OCI-LY7 (cell line): ENCODE data around the gene SLC17A4. TPM values are rescaled to one million over a fixed set of nuclear protein-coding genes. Genes with fewer than 3 reads are reported as not detected.

Experiments
- BruUV-seq: library from RNA; stranded (reverse); fragments of 400-500 nt; replicated peaks from 2 replicates; lab custom pipeline; 2021; lab: Mats Ljungman, UMichigan
- CTCF ChIA-PET: fragments of 300-600 bp; sonication (Branson Sonifier 250); formaldehyde crosslinking; loops from one replicate; lab custom pipeline; 2022; ENCODE audit warnings: antibody characterized with exemption; ENCODE audit not compliant: unreplicated experiment; lab: Charles Lee
- POLR2A ChIA-PET: fragments of 300-600 bp; sonication (Branson Sonifier 250); formaldehyde crosslinking; loops from one replicate; lab custom pipeline; 2022; ENCODE audit warnings: antibody characterized with exemption; lab: Charles Lee
- DNase-seq: peaks from one replicate; pipeline ENCODE4 v3.0.0-alpha.2; 2015; ENCODE audit warnings: low spot score
- H2AFZ ChIP-seq: fragments of 200-600 bp; sonication (generic), shearing (Covaris generic); 2 replicates; pipeline ENCODE4 v1.6.1; 2014; ENCODE audit warnings: mild to moderate bottlenecking, antibody characterized with exemption, low read length, moderate library complexity
- H3K27ac ChIP-seq: fragments of 200-600 bp; sonication (generic); 2 replicates; pipeline ENCODE4 v1.5.1; 2014; ENCODE audit warnings: mixed run types, low read depth, mild to moderate bottlenecking, moderate library complexity, low read length, inconsistent platforms; ENCODE audit not compliant: poor library complexity, severe bottlenecking
- H3K36me3 ChIP-seq: fragments of 200-600 bp; sonication (generic); 2 replicates; pipeline ENCODE4 v1.6.1; 2014; ENCODE audit warnings: mild to moderate bottlenecking, antibody characterized with exemption, low read length, moderate library complexity, mixed read lengths; ENCODE audit not compliant: insufficient read depth
- H3K4me1 ChIP-seq: fragments of 200-600 bp; sonication (generic); 2 replicates; pipeline ENCODE4 v1.5.1; 2014; ENCODE audit warnings: mild to moderate bottlenecking, low read length; ENCODE audit not compliant: insufficient read depth, poor library complexity, severe bottlenecking
- H3K4me2 ChIP-seq: fragments of 200-600 bp; sonication (generic); 2 replicates; pipeline ENCODE4 v1.6.1; 2014; ENCODE audit warnings: mild to moderate bottlenecking, low read length
- H3K4me3 ChIP-seq: fragments of 200-600 bp; sonication (generic); 2 replicates; pipeline ENCODE4 v1.5.1; 2014; ENCODE audit warnings: mild to moderate bottlenecking, low read depth, low read length; ENCODE audit not compliant: poor library complexity, severe bottlenecking
- H3K79me2 ChIP-seq: fragments of 200-600 bp; sonication (generic); 2 replicates; pipeline ENCODE4 v1.6.1; 2016; ENCODE audit warnings: low read depth, mild to moderate bottlenecking, low read length, moderate library complexity, mixed read lengths; ENCODE audit not compliant: insufficient read depth
- H3K9me2 ChIP-seq: fragments of 200-600 bp; sonication (generic); 2 replicates; pipeline ENCODE4 v1.6.1; 2016; ENCODE audit warnings: mild to moderate bottlenecking, low read length, mixed read lengths; ENCODE audit not compliant: insufficient read depth
- H3K9me3 ChIP-seq: fragments of 200-600 bp; sonication (generic); 2 replicates; pipeline ENCODE4 v1.6.1; 2014; ENCODE audit warnings: mild to moderate bottlenecking, mixed run types, low read length, mixed read lengths
- H4K20me1 ChIP-seq: fragments of 200-600 bp; sonication (generic); 2 replicates; pipeline ENCODE4 v1.6.1; 2014; ENCODE audit warnings: mild to moderate bottlenecking, antibody characterized with exemption, low read length, moderate library complexity, mixed read lengths; ENCODE audit not compliant: insufficient read depth
- EZH2phosphoT487 ChIP-seq: fragments of 200-600 bp; sonication (generic); IDR thresholded peaks from 2 replicates; pipeline ENCODE4 v1.6.1; 2018; ENCODE audit warnings: low read depth, borderline replicate concordance, mild to moderate bottlenecking, mixed run types, antibody characterized with exemption, low read length, moderate library complexity, mixed read lengths
- intact Hi-C: fragments of 100-400 bp; cut with micrococcal nuclease; formaldehyde crosslinking; loops from one replicate; pipeline ENCODE4 v1.10.0; 2022; ENCODE audit not compliant: unreplicated experiment
- total RNA-seq, 2 experiments: library from RNA; depleted of rRNA in 1 of 2; stranded (reverse); fragments of >200 nt in 1 of 2; shearing (Covaris generic) in 1 of 2; gene quantifications; 2 replicates each; pipeline ENCODE4 v1.2.3, GENCODE V29; 2014 to 2022
- TF ChIP-seq, protein P1 (sequence below): fragments of 200-600 bp; sonication (generic); conservative IDR thresholded peaks from 2 replicates; pipeline ENCODE4 v1.5.1; 2014; ENCODE audit warnings: mild to moderate bottlenecking, antibody characterized with exemption, low read length, moderate library complexity, mixed read lengths

Gene SLC17A4
- total RNA-seq, 2 experiments from 2014 or later: not detected

DNA sequence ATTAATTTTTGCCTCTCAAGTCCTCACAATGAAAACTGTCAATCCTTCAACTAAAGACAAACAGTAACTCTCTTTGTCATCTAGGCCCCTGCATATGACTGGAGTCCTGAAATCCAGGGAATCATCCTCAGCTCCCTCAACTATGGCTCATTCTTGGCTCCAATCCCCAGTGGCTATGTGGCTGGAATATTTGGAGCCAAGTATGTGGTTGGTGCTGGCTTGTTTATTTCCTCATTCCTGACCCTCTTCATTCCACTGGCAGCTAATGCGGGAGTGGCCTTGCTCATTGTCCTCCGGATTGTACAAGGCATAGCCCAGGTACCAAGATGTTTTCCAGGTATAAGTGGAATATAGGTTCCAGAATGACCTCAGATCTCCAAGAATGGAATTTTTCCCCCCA is 15.4 kb downstream of the SLC17A4 start:
- Histone ChIP-seq H3K27ac (no peak overlapping the region), H3K9me2 (no peaks in the 10 kb centered on the region), H3K36me3 (no peaks in the 10 kb centered on the region), H3K79me2 (no peaks in the 10 kb centered on the region), H3K4me2 (no peak overlapping the region), H4K20me1 (no peaks in the 10 kb centered on the region), H3K4me3 (no peak overlapping the region), H3K4me1 (no peaks in the 10 kb centered on the region), H3K9me3 (no peaks in the 10 kb centered on the region), H2AFZ (no peak overlapping the region)
- TF ChIP-seq, protein P1, sequence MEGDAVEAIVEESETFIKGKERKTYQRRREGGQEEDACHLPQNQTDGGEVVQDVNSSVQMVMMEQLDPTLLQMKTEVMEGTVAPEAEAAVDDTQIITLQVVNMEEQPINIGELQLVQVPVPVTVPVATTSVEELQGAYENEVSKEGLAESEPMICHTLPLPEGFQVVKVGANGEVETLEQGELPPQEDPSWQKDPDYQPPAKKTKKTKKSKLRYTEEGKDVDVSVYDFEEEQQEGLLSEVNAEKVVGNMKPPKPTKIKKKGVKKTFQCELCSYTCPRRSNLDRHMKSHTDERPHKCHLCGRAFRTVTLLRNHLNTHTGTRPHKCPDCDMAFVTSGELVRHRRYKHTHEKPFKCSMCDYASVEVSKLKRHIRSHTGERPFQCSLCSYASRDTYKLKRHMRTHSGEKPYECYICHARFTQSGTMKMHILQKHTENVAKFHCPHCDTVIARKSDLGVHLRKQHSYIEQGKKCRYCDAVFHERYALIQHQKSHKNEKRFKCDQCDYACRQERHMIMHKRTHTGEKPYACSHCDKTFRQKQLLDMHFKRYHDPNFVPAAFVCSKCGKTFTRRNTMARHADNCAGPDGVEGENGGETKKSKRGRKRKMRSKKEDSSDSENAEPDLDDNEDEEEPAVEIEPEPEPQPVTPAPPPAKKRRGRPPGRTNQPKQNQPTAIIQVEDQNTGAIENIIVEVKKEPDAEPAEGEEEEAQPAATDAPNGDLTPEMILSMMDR: no peak
- TF ChIP-seq EZH2phosphoT487: no peak
- intact Hi-C loops: no loop called here
- ChIA-PET POLR2A (no interaction called here), CTCF (no interaction called here)
- BruUV-seq: no TSS peak
- no peak for DNase-seq

DNA sequence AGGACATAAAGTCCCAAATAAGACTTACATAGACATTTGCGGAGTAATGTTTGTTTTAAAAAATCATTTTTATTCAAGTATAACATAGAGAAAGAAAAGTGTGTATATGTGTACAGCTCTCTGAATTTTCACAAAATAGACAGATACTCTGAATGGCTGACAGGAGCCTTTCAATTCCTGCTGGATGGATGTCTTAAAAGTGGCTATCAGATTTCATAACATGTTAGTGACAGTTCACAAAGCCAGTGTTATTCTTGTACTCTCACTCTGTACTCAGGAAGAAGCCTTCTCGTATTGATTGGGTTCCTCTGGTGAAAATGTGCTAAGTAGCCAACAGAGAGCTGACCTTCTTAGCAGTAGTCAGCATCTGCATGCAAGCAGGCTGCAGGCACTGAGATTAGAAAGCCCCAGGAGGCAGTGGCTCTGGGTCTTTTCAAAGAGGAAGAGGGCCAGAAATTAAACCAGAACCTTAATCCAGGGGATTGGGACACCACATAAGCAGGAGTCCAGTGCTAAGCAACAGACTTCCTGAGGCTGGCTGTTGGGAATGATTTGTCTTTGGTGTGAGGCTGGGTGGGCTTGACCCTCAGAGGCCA is 19.7 kb downstream of the SLC17A4 start:
- H3K4me1 ChIP-seq: no peaks in the 10 kb centered on the region
- H3K9me3 ChIP-seq: no peaks in the 10 kb centered on the region
- POLR2A ChIA-PET: no interaction called here
- CTCF ChIA-PET: no interaction called here
- H2AFZ ChIP-seq: no peak overlapping the region
- TF ChIP-seq EZH2phosphoT487: no peak
- TF ChIP-seq, protein P1: no peak
- no peaks in the 10 kb centered on the region for H3K9me2 ChIP-seq
- H3K36me3 ChIP-seq: no peaks in the 10 kb centered on the region
- H4K20me1 ChIP-seq: no peaks in the 10 kb centered on the region
- H3K4me2 ChIP-seq: no peak overlapping the region
- intact Hi-C loops: no loop called here
- DNase-seq: no peak
- BruUV-seq: no TSS peak
- no peak overlapping the region for H3K4me3 ChIP-seq
- H3K79me2 ChIP-seq: no peaks in the 10 kb centered on the region
- H3K27ac ChIP-seq: no peak overlapping the region

DNA sequence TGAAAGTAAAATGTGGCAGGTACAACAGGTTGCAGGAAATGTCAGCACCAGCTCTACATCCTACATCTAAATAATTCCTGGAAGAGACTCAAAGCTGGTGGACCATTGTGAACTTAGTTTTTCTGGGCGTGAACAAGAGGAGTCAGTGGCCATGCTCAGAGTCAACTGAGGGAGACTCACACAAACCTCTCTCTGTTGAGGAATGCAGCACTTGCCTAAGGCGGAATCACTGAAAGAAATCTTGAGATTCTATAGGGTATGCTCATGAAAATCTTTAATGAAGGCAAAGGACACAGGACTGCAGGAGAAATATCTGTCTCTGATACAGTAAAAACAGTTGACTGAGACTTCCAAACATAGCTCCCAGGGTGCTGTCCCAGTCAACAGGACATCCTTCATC is 22.5 kb downstream of the SLC17A4 start:
- intact Hi-C loops: no loop called here
- Histone ChIP-seq H3K36me3 (no peaks in the 10 kb centered on the region), H2AFZ (no peak overlapping the region), H3K4me3 (no peak overlapping the region), H3K9me2 (no peaks in the 10 kb centered on the region), H3K4me2 (no peak overlapping the region), H3K4me1 (no peaks in the 10 kb centered on the region), H3K79me2 (no peaks in the 10 kb centered on the region), H3K9me3 (no peaks in the 10 kb centered on the region), H3K27ac (no peak overlapping the region), H4K20me1 (no peaks in the 10 kb centered on the region)
- no peak for DNase-seq
- CTCF ChIA-PET: no interaction called here
- POLR2A ChIA-PET: no interaction called here
- BruUV-seq: no TSS peak
- TF ChIP-seq, protein P1: no peak
- no peak for TF ChIP-seq EZH2phosphoT487
